ENCODE data around the gene DENND5A. TPM values are rescaled to one million over a fixed set of nuclear protein-coding genes. Genes with fewer than 3 reads are reported as not detected.

DENND5A gene
- total RNA-seq, 1 experiment from 2014 or later = 72.0 TPM

DNA sequence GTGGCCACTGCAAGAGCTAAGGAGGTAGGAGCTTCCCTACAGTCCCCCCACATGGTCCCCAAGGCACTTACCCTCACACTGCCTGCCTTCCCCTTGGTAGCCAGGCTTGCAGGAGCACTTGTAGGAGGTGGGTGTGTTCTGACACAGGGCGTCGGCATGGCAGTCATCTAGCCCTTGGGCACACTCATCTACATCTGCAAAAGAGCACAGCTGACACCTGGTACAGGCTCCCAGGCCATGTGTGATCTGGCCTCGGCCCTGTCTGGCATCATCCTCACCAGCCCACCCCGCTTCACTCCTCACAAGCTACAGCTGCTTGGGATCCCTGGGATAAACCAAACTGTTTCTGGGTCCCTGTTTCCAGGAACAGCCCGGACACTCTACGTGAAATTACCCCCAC, 175.5 kb downstream of the DENND5A start:
- in situ Hi-C loops (cut with HindIII; ENCODE audit: low sequenced_read_pairs) = no loop called here
- no peak for DNase-seq (ENCODE audit: low spot score)

- in situ Hi-C loops (cut with HindIII; ENCODE audit: low sequenced_read_pairs) = no loop called here
- DNase-seq (ENCODE audit: low spot score) = peak; percentile 23
Observed at GRCh38 chr11:9089061-9089460, 176.1 kb downstream of the DENND5A start.

Other genes with a start within 250 kb of the DENND5A start
- 0.06 TPM in 1 of 2 replicates, not detected in the other for gene SCUBE2, start 173.8 kb downstream of the DENND5A start, total RNA-seq (2014; rRNA removed; shearing (Covaris generic))
- 66.2 and 82.8 TPM in 2 replicates for gene TMEM41B, start 49.2 kb upstream of the DENND5A start, total RNA-seq (2014; rRNA removed; shearing (Covaris generic))
- gene IPO7, start 119.3 kb upstream of the DENND5A start, total RNA-seq (2014; rRNA removed; shearing (Covaris generic)) = 179 and 272 TPM in 2 replicates
- 4.7 and 24.5 TPM in 2 replicates for gene ZNF143, start 195.7 kb upstream of the DENND5A start, total RNA-seq (2014; rRNA removed; shearing (Covaris generic))